HG03066 (cell line): ENCODE data around the gene AR.

Source experiments
- ATAC-seq: cut with Tn5 transposase; IDR thresholded peaks from one replicate; pipeline ENCODE4 v1.9.1; 2021; ENCODE audit warnings: low read depth; ENCODE audit not compliant: unreplicated experiment

The AR gene

GRCh38 chrX:67564475-67564874, 20.7 kb downstream of the AR start:
- no peak for ATAC-seq

- ATAC-seq, result no peak
Observed at GRCh38 chrX:67568769-67569168, 24.9 kb downstream of the AR start.

GRCh38 chrX:67570839-67571238, 27.0 kb downstream of the AR start:
- ATAC-seq, result no peak

GRCh38 chrX:67574696-67575095, 30.9 kb downstream of the AR start:
- ATAC-seq, result no peak

- ATAC-seq, result no peak
Observed at GRCh38 chrX:67582436-67582835, 38.6 kb downstream of the AR start.

GRCh38 chrX:67583171-67583570, 39.4 kb downstream of the AR start:
- ATAC-seq, result no peak

- no peak for ATAC-seq
Observed at GRCh38 chrX:67585401-67585800, 41.6 kb downstream of the AR start.

- no peak for ATAC-seq
Observed at GRCh38 chrX:67587946-67588624, 44.3 kb downstream of the AR start.

GRCh38 chrX:67596839-67597790, 53.3 kb downstream of the AR start:
- no peak for ATAC-seq

- ATAC-seq, result no peak
Observed at GRCh38 chrX:67599532-67599931, 55.7 kb downstream of the AR start.

GRCh38 chrX:67601771-67602170, 58.0 kb downstream of the AR start:
- no peak for ATAC-seq

- peak; percentile 58 for ATAC-seq
Observed at GRCh38 chrX:67604979-67605703, 61.3 kb downstream of the AR start.

- ATAC-seq, result no peak
Observed at GRCh38 chrX:67607466-67607865, 63.6 kb downstream of the AR start.

- no peak for ATAC-seq
Observed at GRCh38 chrX:67610282-67610681, 66.5 kb downstream of the AR start.

GRCh38 chrX:67612231-67612630, 68.4 kb downstream of the AR start:
- ATAC-seq, result no peak

- no peak for ATAC-seq
Observed at GRCh38 chrX:67613366-67613765, 69.5 kb downstream of the AR start.

- ATAC-seq, result no peak
Observed at GRCh38 chrX:67613996-67614395, 70.2 kb downstream of the AR start.

GRCh38 chrX:67614423-67614822, 70.6 kb downstream of the AR start:
- no peak for ATAC-seq

GRCh38 chrX:67619253-67619652, 75.4 kb downstream of the AR start:
- no peak for ATAC-seq

GRCh38 chrX:67622053-67622585, 78.3 kb downstream of the AR start:
- ATAC-seq, result no peak

GRCh38 chrX:67624325-67624724, 80.5 kb downstream of the AR start:
- no peak for ATAC-seq
